Liver (tissue), 3 donors: ENCODE data around the gene LEF1.

Source experiments
- FOXA1 ChIP-seq: IDR thresholded peaks from 2 replicates; pipeline ENCODE4 v1.6.1; 2016; ENCODE audit warnings: antibody characterized with exemption
- HNF4A ChIP-seq, 2 donors: conservative IDR thresholded peaks; 2 replicates each; pipeline ENCODE4 v1.6.1; 2016; ENCODE audit warnings: antibody characterized with exemption in 2 of 2, mild to moderate bottlenecking in 2 of 2
- JUND ChIP-seq, 2 donors: IDR thresholded peaks; 2 replicates each; pipeline ENCODE4 v1.6.1; 2016; ENCODE audit warnings: antibody characterized with exemption in 2 of 2
- NR2F2 ChIP-seq: IDR thresholded peaks from 2 replicates; pipeline ENCODE4 v1.6.1; 2016; ENCODE audit warnings: antibody characterized with exemption
- RAD21 ChIP-seq, 2 donors: IDR thresholded peaks; 2 replicates each; pipeline ENCODE4 v1.6.1; 2016; ENCODE audit warnings: antibody characterized with exemption in 2 of 2, mild to moderate bottlenecking in 2 of 2
- YY1 ChIP-seq: IDR thresholded peaks from 2 replicates; pipeline ENCODE4 v1.6.1; 2016; ENCODE audit warnings: antibody characterized with exemption, mild to moderate bottlenecking
- TF ChIP-seq, protein P1 (sequence below): IDR thresholded peaks from 2 replicates; pipeline ENCODE4 v1.6.1; 2016; ENCODE audit warnings: antibody characterized with exemption
- TF ChIP-seq, protein P2 (sequence below): IDR thresholded peaks from 2 replicates; pipeline ENCODE4 v1.6.1; 2016; ENCODE audit warnings: antibody characterized with exemption, mild to moderate bottlenecking
- TF ChIP-seq, protein P3 (sequence below): fragments of 150-350 bp; IDR thresholded peaks from 2 replicates; pipeline ENCODE4 v1.5.1; 2017; ENCODE audit warnings: improper control_type of control experiment, low read depth, low read length; ENCODE audit not compliant: missing input control
- TF ChIP-seq, protein P4 (sequence below): IDR thresholded peaks from 2 replicates; pipeline ENCODE4 v1.6.1; 2016; ENCODE audit warnings: antibody characterized with exemption
- TF ChIP-seq, protein P5 (sequence below): IDR thresholded peaks from 2 replicates; pipeline ENCODE4 v1.6.1; 2016; ENCODE audit warnings: antibody characterized with exemption
- donor health status: healthy.
- donor health status: healthy.

DNA sequence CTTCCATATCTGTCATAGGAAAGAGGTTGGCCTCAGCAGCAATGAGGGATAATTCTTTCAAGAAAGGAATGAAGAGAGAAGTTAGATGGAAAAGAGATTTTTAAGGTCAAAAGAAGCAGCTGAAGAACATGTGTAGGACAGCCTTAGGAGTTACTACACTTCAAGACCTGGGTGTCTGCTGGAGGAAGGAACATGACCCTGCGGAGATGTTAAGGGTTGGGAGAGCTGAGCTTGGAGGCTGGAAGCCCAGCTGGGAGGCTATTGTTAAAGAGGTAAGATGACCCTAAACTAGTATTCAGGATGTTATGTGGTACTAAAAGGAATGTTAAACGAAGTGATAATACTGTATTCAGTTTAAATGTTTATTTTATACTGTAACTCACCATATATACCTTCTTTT is 164.1 kb downstream of the LEF1 start:
- TF ChIP-seq, protein P1, sequence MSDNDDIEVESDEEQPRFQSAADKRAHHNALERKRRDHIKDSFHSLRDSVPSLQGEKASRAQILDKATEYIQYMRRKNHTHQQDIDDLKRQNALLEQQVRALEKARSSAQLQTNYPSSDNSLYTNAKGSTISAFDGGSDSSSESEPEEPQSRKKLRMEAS, result no peak
- TF ChIP-seq, protein P2, sequence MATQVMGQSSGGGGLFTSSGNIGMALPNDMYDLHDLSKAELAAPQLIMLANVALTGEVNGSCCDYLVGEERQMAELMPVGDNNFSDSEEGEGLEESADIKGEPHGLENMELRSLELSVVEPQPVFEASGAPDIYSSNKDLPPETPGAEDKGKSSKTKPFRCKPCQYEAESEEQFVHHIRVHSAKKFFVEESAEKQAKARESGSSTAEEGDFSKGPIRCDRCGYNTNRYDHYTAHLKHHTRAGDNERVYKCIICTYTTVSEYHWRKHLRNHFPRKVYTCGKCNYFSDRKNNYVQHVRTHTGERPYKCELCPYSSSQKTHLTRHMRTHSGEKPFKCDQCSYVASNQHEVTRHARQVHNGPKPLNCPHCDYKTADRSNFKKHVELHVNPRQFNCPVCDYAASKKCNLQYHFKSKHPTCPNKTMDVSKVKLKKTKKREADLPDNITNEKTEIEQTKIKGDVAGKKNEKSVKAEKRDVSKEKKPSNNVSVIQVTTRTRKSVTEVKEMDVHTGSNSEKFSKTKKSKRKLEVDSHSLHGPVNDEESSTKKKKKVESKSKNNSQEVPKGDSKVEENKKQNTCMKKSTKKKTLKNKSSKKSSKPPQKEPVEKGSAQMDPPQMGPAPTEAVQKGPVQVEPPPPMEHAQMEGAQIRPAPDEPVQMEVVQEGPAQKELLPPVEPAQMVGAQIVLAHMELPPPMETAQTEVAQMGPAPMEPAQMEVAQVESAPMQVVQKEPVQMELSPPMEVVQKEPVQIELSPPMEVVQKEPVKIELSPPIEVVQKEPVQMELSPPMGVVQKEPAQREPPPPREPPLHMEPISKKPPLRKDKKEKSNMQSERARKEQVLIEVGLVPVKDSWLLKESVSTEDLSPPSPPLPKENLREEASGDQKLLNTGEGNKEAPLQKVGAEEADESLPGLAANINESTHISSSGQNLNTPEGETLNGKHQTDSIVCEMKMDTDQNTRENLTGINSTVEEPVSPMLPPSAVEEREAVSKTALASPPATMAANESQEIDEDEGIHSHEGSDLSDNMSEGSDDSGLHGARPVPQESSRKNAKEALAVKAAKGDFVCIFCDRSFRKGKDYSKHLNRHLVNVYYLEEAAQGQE, result no peak
- TF ChIP-seq RAD21 (IDR thresholded peaks at IDR 0.05), result no peak
- TF ChIP-seq, protein P3, sequence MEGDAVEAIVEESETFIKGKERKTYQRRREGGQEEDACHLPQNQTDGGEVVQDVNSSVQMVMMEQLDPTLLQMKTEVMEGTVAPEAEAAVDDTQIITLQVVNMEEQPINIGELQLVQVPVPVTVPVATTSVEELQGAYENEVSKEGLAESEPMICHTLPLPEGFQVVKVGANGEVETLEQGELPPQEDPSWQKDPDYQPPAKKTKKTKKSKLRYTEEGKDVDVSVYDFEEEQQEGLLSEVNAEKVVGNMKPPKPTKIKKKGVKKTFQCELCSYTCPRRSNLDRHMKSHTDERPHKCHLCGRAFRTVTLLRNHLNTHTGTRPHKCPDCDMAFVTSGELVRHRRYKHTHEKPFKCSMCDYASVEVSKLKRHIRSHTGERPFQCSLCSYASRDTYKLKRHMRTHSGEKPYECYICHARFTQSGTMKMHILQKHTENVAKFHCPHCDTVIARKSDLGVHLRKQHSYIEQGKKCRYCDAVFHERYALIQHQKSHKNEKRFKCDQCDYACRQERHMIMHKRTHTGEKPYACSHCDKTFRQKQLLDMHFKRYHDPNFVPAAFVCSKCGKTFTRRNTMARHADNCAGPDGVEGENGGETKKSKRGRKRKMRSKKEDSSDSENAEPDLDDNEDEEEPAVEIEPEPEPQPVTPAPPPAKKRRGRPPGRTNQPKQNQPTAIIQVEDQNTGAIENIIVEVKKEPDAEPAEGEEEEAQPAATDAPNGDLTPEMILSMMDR, result no peak
- no peak for TF ChIP-seq YY1
- no peak for TF ChIP-seq HNF4A (conservative IDR thresholded peaks at IDR 0.05)
- TF ChIP-seq NR2F2, result no peak
- no peak for TF ChIP-seq JUND (IDR thresholded peaks at IDR 0.05)
- TF ChIP-seq, protein P4, sequence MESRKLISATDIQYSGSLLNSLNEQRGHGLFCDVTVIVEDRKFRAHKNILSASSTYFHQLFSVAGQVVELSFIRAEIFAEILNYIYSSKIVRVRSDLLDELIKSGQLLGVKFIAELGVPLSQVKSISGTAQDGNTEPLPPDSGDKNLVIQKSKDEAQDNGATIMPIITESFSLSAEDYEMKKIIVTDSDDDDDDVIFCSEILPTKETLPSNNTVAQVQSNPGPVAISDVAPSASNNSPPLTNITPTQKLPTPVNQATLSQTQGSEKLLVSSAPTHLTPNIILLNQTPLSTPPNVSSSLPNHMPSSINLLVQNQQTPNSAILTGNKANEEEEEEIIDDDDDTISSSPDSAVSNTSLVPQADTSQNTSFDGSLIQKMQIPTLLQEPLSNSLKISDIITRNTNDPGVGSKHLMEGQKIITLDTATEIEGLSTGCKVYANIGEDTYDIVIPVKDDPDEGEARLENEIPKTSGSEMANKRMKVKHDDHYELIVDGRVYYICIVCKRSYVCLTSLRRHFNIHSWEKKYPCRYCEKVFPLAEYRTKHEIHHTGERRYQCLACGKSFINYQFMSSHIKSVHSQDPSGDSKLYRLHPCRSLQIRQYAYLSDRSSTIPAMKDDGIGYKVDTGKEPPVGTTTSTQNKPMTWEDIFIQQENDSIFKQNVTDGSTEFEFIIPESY, result no peak
- no peak for TF ChIP-seq FOXA1
- TF ChIP-seq, protein P5, sequence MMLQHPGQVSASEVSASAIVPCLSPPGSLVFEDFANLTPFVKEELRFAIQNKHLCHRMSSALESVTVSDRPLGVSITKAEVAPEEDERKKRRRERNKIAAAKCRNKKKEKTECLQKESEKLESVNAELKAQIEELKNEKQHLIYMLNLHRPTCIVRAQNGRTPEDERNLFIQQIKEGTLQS, result no peak
